ENCODE measurements around the gene KLHL26. TPM values are rescaled to one million over a fixed set of nuclear protein-coding genes. Genes with fewer than 3 reads are reported as not detected.

Gene KLHL26
- total RNA-seq, 4 donors from 2014 or later: 9.9 to 16.0 (median 10.9) TPM

DNA sequence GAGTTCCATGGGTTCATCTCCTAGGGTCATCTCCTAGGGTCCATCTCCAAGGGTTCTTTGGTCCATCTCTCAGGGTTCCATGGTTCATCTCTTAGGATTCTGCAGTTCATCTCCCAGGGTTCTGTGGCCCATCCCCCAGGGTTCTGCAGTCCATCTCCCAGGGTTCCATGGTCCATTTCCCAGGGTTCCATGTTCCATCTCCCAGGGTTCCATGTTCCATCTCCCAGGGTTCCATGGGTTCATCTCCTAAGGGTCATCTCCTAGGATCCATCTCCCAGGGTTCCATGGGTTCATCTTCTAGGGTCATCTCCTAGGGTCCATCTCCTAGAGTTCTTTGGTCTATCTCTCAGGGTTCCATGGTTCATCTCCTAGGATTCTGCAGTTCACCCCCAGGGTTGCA, 19.3 kb upstream of the KLHL26 start:
- Histone ChIP-seq H3K4me1 (peaks cover 0 to 10% (median 6%) of the 10 kb centered on the region in 4 donors), H3K4me3 (no peak overlapping the region), H3K27me3 (peaks cover 0 to 15% of the 10 kb centered on the region in 2 donors), H3K27ac (no peak overlapping the region), H3K9me3 (no peaks in the 10 kb centered on the region), H3K36me3 (no peaks in the 10 kb centered on the region)
- TF ChIP-seq POLR2A (IDR thresholded peaks at IDR 0.05): no peak
- TF ChIP-seq, protein P1, sequence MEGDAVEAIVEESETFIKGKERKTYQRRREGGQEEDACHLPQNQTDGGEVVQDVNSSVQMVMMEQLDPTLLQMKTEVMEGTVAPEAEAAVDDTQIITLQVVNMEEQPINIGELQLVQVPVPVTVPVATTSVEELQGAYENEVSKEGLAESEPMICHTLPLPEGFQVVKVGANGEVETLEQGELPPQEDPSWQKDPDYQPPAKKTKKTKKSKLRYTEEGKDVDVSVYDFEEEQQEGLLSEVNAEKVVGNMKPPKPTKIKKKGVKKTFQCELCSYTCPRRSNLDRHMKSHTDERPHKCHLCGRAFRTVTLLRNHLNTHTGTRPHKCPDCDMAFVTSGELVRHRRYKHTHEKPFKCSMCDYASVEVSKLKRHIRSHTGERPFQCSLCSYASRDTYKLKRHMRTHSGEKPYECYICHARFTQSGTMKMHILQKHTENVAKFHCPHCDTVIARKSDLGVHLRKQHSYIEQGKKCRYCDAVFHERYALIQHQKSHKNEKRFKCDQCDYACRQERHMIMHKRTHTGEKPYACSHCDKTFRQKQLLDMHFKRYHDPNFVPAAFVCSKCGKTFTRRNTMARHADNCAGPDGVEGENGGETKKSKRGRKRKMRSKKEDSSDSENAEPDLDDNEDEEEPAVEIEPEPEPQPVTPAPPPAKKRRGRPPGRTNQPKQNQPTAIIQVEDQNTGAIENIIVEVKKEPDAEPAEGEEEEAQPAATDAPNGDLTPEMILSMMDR (IDR thresholded peaks at IDR 0.05): no peak
- DNase-seq: no peak

DNA sequence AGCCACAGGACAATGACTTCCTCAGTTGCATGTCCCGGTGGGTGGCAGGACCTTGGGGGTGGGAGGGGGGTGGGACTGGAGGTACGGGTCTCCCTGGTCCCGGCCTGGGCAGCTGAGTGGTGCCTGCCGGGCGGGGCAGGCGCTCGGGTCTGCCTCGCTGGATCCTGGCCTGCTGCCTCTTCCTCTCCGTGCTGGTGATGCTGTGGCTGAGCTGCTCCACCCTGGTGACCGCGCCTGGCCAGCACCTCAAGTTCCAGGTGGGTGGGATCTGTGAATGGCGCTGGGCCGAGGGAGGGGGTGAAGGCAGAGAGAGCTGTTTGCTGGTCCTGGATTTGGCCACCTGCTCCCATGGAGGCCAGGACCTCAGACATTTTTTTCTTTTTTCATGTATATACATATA, 18.6 kb upstream of the KLHL26 start:
- TF ChIP-seq POLR2A (IDR thresholded peaks at IDR 0.05): no peak
- TF ChIP-seq, protein P1 (IDR thresholded peaks at IDR 0.05): no peak
- Histone ChIP-seq H3K9me3 (no peaks in the 10 kb centered on the region), H3K27ac (no peak overlapping the region), H3K36me3 (no peaks in the 10 kb centered on the region), H3K4me1 (peaks cover 0 to 3% (median under 1%) of the 10 kb centered on the region in 4 donors), H3K4me3 (no peak overlapping the region), H3K27me3 (peaks cover 0 to 9% of the 10 kb centered on the region in 2 donors)
- no peak for DNase-seq

DNA sequence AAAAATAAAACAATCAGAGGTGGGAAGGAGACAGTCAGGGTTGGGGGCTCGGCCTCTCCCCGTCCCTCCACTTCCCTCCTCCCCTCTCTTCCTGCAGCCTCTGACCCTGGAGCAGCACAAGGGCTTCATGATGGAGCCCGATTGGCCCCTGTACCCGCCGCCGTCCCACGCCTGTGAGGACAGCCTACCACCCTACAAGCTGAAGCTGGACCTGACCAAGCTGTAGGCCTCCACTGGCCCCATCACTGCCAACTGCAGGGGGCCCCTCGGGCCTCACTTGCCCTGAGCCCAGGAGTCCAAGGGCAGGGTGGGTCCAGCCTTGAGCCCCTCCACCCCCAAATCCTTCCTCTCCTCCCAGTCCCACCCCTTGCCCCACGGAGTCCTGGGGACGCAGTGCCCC, 16.5 kb upstream of the KLHL26 start:
- Histone ChIP-seq H3K36me3 (no peaks in the 10 kb centered on the region), H3K4me1 (no peaks in the 10 kb centered on the region)
- TF ChIP-seq, protein P1 (IDR thresholded peaks at IDR 0.05): no peak
- TF ChIP-seq POLR2A (IDR thresholded peaks at IDR 0.05): no peak

DNA sequence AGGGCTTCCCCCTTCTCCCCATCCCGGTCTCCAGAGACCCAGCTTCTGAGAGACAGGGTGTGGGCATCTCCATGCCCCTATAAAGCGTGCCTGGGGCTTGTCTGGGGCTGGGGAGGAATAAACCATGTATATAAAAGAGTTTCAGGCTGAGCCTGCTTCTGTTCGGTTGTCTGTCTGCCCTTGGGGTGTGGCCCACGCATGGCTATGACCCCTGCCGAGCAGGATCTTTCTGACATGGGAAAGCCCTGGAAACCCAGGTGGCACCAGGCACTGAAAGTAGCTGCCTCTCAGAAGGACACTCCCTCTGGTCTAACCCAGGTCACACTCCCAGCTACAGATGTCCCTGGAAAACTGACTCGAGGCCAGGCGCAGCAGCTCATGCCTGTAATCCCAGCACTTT, 15.9 kb upstream of the KLHL26 start:
- Histone ChIP-seq H3K36me3 (no peaks in the 10 kb centered on the region), H3K27ac (no peak overlapping the region), H3K9me3 (no peaks in the 10 kb centered on the region), H3K4me1 (no peaks in the 10 kb centered on the region), H3K27me3 (no peaks in the 10 kb centered on the region), H3K4me3 (no peak overlapping the region)
- TF ChIP-seq, protein P1 (IDR thresholded peaks at IDR 0.05): no peak
- DNase-seq: no peak

More for the DNA sequence above, 16.5 kb upstream of the KLHL26 start:
- Histone ChIP-seq H3K4me3 (no peak overlapping the region), H3K27me3 (no peaks in the 10 kb centered on the region), H3K9me3 (no peaks in the 10 kb centered on the region), H3K27ac (no peak overlapping the region)
- no peak for DNase-seq

DNA sequence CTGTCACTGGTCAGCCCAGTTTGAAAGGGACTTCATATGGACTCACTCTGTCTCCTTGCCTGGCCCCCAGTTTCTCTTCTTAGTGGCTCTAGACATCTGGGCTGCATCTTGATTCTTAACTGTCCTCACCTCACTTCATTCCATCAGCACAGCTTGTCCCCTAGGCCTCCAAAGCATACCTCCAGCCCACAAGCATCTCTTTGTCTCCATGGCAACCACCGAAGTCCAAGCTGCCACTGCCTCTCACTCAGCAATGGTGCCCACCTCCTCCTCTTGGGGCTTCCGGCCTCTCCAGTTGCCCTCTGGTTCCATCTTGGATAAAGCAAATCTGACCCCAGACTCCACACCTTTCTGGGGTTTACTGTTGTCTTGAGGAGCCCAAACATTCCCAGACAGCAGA, 9.9 kb upstream of the KLHL26 start:
- no peak overlapping the region for H3K4me3 ChIP-seq
- H3K9me3 ChIP-seq: no peaks in the 10 kb centered on the region
- no peaks in the 10 kb centered on the region for H3K27me3 ChIP-seq
- H3K36me3 ChIP-seq: no peaks in the 10 kb centered on the region
- no peak overlapping the region for H3K27ac ChIP-seq
- H3K4me1 ChIP-seq: no peaks in the 10 kb centered on the region
- TF ChIP-seq, protein P1 (IDR thresholded peaks at IDR 0.05): no peak
- no peak for TF ChIP-seq POLR2A (IDR thresholded peaks at IDR 0.05)
- DNase-seq: no peak
